DND-41 (cell line): Measurements from ENCODE around the gene XYLT1.

Experiments
- CTCF ChIP-seq: IDR thresholded peaks from 2 replicates; pipeline ENCODE4 v1.5.1; 2012; ENCODE audit warnings: borderline replicate concordance, low read length, moderate library complexity, mild to moderate bottlenecking; ENCODE audit not compliant: poor library complexity, severe bottlenecking; ENCODE audit errors: extremely low read depth
- EZH2 ChIP-seq: IDR thresholded peaks from 3 replicates; pipeline ENCODE4 v1.6.1; 2012; ENCODE audit warnings: borderline replicate concordance, low read depth, mild to moderate bottlenecking, moderate library complexity, low read length, inconsistent platforms; ENCODE audit not compliant: severe bottlenecking

GRCh38 chr16:17333229-17333628 is 137.5 kb downstream of the XYLT1 start:
- no peak for TF ChIP-seq CTCF
- TF ChIP-seq EZH2 = no peak
